ENCODE results near the gene CNDP2. TPM values are rescaled to one million over a fixed set of nuclear protein-coding genes. Genes with fewer than 3 reads are reported as not detected.
"Not testable (repeated sequence)": the region's sequence is repeated elsewhere in the genome, so short reads cannot be mapped to it uniquely, and the experiment has no call there.

CNDP2 gene
- polyA plus RNA-seq, 1 donor from 2014 or later, result 179 TPM

DNA sequence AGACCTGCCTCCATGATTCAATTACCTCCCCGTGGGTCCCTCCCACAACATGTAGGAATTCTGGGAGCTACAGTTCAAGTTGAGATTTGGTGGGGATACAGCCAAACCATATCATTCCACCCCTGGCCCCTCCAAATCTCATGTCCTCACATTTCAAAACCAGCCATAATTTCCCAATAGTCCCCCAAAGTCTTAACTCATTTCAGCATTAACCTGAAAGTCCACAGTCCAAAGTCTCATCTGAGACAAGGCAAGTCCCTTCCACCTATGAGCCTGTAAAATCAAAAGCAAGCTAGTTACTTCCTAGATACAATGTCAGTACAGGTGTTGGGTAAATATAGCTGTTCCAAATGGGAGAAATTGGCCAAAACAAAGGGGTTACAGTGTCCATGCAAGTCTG lies 69.0 kb downstream of the CNDP2 start:
- H3K4me3 Mint-ChIP-seq, result peak overlapping the region in 2 of 4 donors; percentile 21 to 41
- not testable (repeated sequence) for H3K36me3 Mint-ChIP-seq, H3K27ac Mint-ChIP-seq, H3K4me1 Mint-ChIP-seq, H3K27me3 Mint-ChIP-seq
- H3K9me3 Mint-ChIP-seq, result peaks cover 2 to 12% (median 8%) of the 10 kb centered on the region in 3 donors

DNA sequence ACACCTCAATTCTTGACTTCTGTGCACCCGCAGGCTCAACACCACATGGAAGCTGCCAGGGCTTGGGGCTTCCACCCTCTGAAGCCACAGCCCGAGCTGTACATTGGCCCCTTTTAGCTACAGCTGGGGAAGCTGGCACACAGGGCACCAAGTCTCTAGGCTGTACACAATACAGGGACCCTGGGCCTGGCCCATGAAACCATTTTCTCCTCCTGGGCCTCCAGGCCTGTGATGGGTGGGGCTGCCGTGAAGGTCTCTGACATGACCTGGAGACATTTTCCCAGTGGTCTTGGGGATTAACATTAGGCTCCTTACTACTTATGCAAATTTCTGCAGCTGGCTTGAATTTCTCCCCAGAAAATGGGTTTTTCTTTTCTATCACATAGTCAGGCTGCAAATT lies 69.8 kb downstream of the CNDP2 start:
- H3K9me3 Mint-ChIP-seq, result peaks cover 2 to 12% (median 8%) of the 10 kb centered on the region in 3 donors
- H3K4me1 Mint-ChIP-seq, H3K27ac Mint-ChIP-seq, H3K4me3 Mint-ChIP-seq, H3K27me3 Mint-ChIP-seq, H3K36me3 Mint-ChIP-seq: not testable (repeated sequence)

DNA sequence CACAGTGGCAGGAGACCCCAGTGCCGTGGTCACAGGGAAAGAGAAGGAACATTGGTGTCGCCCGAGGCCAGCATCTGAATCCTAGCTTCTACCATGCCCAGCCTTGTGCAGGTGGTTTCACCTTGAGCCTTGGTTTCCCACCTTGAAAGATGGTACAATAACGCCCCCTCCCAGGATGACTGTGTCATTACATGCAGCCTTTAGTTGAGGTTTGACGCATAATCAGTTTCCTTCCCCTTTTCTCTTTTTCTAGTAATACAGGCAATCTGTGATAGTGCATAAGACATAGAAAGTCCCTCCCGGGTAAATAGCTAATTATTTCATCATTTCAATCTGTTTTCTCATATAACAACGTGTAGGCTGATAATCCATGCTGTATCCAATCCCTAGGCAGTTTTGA lies 71.7 kb downstream of the CNDP2 start:
- Mint-ChIP-seq H3K27me3 (peaks cover 9% of the 10 kb centered on the region), H3K4me3 (no peak overlapping the region), H3K9me3 (peaks cover 2 to 12% (median 8%) of the 10 kb centered on the region in 3 donors), H3K27ac (no peak overlapping the region), H3K36me3 (peaks cover 8% of the 10 kb centered on the region), H3K4me1 (peaks cover 0 to 6% (median 4%) of the 10 kb centered on the region in 3 donors)

DNA sequence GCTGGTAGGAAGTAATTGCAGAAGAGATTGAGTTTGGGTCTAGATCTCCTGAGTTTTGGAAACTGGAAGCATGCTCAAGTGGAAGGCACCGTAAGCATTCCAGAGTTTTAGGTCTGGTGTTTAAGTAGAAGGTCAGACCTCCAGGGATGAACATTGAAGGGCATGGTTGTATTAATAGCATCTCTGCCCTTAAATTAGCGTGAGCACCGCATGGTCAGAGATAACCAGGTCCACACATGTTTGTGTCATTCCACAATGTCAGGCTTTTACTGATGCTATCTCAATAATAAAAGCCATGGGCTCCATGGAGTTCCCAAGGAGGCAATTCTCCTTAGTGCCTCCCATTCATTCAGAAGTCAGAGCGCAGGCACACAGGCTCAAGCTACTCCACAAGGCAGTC lies 73.2 kb downstream of the CNDP2 start:
- peak overlapping the region in 1 of 3 donors; percentile 21 for H3K27ac Mint-ChIP-seq
- H3K4me1 Mint-ChIP-seq, result peaks cover 0 to 7% (median 4%) of the 10 kb centered on the region in 3 donors
- peaks cover 8% of the 10 kb centered on the region for H3K36me3 Mint-ChIP-seq
- peaks cover 2 to 12% (median 8%) of the 10 kb centered on the region in 3 donors for H3K9me3 Mint-ChIP-seq
- H3K27me3 Mint-ChIP-seq, result peaks cover 9% of the 10 kb centered on the region
- no peak overlapping the region for H3K4me3 Mint-ChIP-seq

DNA sequence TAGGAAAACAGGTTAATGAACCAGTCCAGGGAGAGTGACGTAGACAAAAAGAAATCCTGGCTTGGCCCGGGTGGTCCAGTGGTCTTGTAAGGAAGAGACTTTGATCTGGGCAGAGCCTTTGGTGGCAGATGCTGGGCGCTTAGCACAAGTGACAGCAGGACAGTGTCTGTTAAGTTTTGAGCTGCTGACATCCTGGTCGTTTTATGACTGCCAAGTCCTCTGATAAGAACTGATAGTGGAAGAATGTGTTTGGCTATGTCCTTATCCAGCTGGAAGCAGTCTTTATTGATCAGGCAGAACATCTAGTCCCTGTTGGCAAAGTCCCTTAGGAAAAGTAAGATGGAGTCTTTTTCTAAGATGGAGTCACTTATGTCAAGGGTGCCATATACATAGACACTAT lies 74.1 kb downstream of the CNDP2 start:
- Mint-ChIP-seq H3K27ac (no peak overlapping the region), H3K36me3 (peaks cover 8% of the 10 kb centered on the region)

DNA sequence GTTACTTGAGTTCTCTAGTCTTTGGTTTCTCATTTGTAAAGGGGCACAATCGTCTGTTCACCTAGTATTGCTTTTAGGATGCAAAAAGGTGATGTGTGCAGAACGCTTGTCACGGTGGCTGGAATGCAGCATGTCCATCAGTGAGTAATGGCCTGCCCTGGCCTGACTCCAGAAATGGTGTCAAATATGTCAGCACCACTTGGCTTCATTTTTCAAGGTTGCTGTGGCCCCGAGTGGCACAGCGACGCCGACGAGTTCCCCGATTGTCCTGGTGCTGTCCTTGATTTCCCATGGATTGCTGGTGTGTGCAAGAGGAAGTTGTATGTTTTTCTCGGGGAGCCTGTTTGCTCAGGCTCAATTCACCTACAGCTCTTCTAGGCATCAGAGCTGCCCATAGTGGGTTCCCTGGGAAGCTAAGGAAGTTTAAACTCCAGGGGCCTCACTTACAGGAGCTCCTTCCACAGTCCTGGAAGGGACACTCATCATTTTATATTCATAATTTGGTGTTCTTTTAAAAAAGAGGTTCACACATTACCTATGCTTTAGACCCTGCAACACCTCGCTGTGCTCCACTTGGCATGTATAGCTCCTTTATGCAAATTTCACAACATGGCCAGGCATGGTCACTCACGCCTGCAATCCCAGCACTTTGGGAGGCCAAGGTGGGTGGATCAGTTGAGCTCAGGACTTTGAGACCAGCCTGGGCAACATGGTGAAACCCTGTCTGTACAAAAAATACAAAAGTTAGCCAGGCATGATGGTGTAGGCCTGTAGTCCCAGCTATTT lies 75.9 kb downstream of the CNDP2 start:
- H3K27me3 Mint-ChIP-seq, result peaks cover 9% of the 10 kb centered on the region
- no peak overlapping the region for H3K4me3 Mint-ChIP-seq
- H3K9me3 Mint-ChIP-seq, result peaks cover 0 to 4% (median 3%) of the 10 kb centered on the region in 3 donors
- peaks cover 4% of the 10 kb centered on the region for H3K36me3 Mint-ChIP-seq
- no peak overlapping the region for H3K27ac Mint-ChIP-seq
- H3K4me1 Mint-ChIP-seq, result peaks cover 0 to 7% (median 4%) of the 10 kb centered on the region in 3 donors

More for the DNA sequence above, 74.1 kb downstream of the CNDP2 start:
- Mint-ChIP-seq H3K27me3 (peaks cover 9% of the 10 kb centered on the region), H3K9me3 (peaks cover 2 to 12% (median 7%) of the 10 kb centered on the region in 3 donors), H3K4me3 (no peak overlapping the region), H3K4me1 (peaks cover 0 to 7% (median 4%) of the 10 kb centered on the region in 3 donors)

DNA sequence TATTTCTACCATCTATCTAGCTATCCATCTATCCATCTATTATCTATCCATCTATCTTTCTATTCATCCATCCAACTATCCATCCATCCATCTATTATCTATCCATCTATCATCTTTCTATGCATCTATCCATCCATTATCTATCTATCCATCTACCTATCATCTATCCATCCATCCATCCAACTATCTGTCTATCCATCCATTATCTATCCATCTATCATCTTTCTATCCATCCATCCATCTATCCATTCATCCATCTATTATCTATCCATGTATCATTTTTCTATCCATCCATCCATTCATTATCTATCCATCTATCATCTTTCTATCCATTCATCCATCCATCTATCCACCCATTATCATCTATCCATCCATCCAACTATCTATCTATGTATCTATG lies 76.9 kb downstream of the CNDP2 start:
- H3K9me3 Mint-ChIP-seq, result peaks cover 0 to 1% (median 0%) of the 10 kb centered on the region in 3 donors
- peaks cover 2% of the 10 kb centered on the region for H3K36me3 Mint-ChIP-seq
- H3K4me1 Mint-ChIP-seq, result peaks cover 0 to 7% (median 4%) of the 10 kb centered on the region in 3 donors
- H3K27me3 Mint-ChIP-seq, result peaks cover 9% of the 10 kb centered on the region
- H3K27ac Mint-ChIP-seq, result peak overlapping the region in 1 of 3 donors; percentile 0
- H3K4me3 Mint-ChIP-seq, result no peak overlapping the region

Other genes starting within 250 kb of the CNDP2 start
- gene CYB5A, start 204.4 kb upstream of the CNDP2 start, polyA plus RNA-seq, result 61.4 TPM
- not detected for gene C18orf63, start 180.5 kb upstream of the CNDP2 start, polyA plus RNA-seq
- not detected for gene DIPK1C, start 39.1 kb upstream of the CNDP2 start, polyA plus RNA-seq
- gene CNDP1, start 38.1 kb downstream of the CNDP2 start, polyA plus RNA-seq, result not detected
- gene ZNF407, start 101.5 kb downstream of the CNDP2 start, polyA plus RNA-seq, result 3.8 TPM

Data from IgD-negative memory B cell (primary cell).